Measurements from ENCODE around the gene SMG5. TPM values are rescaled to one million over a fixed set of nuclear protein-coding genes. Genes with fewer than 3 reads are reported as not detected.

Gene SMG5
- polyA plus RNA-seq, 1 of the 3 experiments (the other 2 are of a cell fraction), result 21.3 TPM

DNA sequence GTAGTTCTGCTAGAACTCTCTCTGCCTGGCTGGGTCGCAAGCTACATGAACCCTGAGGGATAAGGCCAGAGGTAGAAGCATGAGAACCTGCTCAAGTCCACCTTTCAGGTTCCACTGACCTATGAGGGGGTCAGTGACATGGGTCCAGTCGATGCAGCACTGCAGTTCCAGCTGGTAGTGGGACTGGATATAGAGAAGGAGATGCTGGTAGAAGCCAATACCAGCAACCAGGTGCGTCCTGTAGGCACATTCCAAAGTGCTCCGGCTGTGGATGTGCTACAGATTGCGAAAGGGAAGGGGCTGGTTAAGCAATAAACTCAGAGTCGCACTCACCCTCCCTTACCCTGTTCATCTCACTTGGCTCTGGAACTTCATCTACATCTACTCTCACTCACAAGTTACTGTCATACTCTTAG, 5.7 kb downstream of the SMG5 start:
- H3K79me2 ChIP-seq (ENCODE audit: insufficient read depth), result peaks cover 48% of the 10 kb centered on the region
- WGBS (ENCODE audit: low lambda C conversion rate), result 82% methylated on average over 6 of the region's 6 CpGs
- H3K36me3 ChIP-seq (replicated peaks in 1 of 2; ENCODE audit: control insufficient read depth in 1 of 2, insufficient read depth in 2 of 2, low read length in 1 of 2), result peaks cover 57 to 68% of the 10 kb centered on the region in 2 experiments
- no peaks in the 10 kb centered on the region for H3K9me3 ChIP-seq
- CTCF ChIA-PET, result interaction anchor here (1.4 to 1.5 kb wide), 4 partner anchors 17 to 131 kb away, joined by 3 to 5 read pairs (median 3); no protein-coding TSS in a partner anchor
- POLR2A ChIA-PET, result interaction anchor here (1.0 kb wide), 1 partner anchor 19 kb away, joined by 3 read pairs; no protein-coding TSS in a partner anchor
- no peaks in the 10 kb centered on the region for H3K27me3 ChIP-seq (ENCODE audit: insufficient read depth)
- H3K4me2 ChIP-seq, result no peak overlapping the region
- H3K9ac ChIP-seq, result no peak overlapping the region
- no peak overlapping the region for H2AFZ ChIP-seq (ENCODE audit: low read depth)
- TF ChIP-seq MEF2A (IDR thresholded peaks at IDR 0.05; ENCODE audit: borderline replicate concordance, low read depth) (no peak), TAF1 (IDR thresholded peaks at IDR 0.05; ENCODE audit: borderline replicate concordance, low read depth, low read length) (no peak), FOXM1 (IDR thresholded peaks at IDR 0.05; ENCODE audit: low read depth) (no peak), RCOR1 (IDR thresholded peaks at IDR 0.05; ENCODE audit: low read length) (no peak), NRF1 (IDR thresholded peaks at IDR 0.05; ENCODE audit: low read depth, low read length) (no peak), NFIC (IDR thresholded peaks at IDR 0.05; ENCODE audit: borderline replicate concordance) (no peak), SIN3A (IDR thresholded peaks at IDR 0.05; ENCODE audit: borderline replicate concordance, low read depth, low read length) (no peak), RAD21 (IDR thresholded peaks at IDR 0.05; ENCODE audit: low read length) (no peak), RFX5 (IDR thresholded peaks at IDR 0.05; ENCODE audit: low read length) (no peak)
- TF ChIP-seq, protein P1, sequence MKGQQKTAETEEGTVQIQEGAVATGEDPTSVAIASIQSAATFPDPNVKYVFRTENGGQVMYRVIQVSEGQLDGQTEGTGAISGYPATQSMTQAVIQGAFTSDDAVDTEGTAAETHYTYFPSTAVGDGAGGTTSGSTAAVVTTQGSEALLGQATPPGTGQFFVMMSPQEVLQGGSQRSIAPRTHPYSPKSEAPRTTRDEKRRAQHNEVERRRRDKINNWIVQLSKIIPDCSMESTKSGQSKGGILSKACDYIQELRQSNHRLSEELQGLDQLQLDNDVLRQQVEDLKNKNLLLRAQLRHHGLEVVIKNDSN (IDR thresholded peaks at IDR 0.05; ENCODE audit: borderline replicate concordance, low read depth), result no peak
- H3K4me1 ChIP-seq (ENCODE audit: control insufficient read depth in 1 of 2, insufficient read depth in 2 of 2, low read depth in 1 of 2, low read length in 1 of 2), result peaks cover 10 to 11% of the 10 kb centered on the region in 2 experiments; a peak in 2 of 4 replicates
- no peak for DNase-seq
- H4K20me1 ChIP-seq (ENCODE audit: insufficient read depth), result peaks cover 31% of the 10 kb centered on the region
- peaks cover 17% of the 10 kb centered on the region for H3F3A ChIP-seq (replicated peaks; ENCODE audit: insufficient read depth)
- no peaks in the 10 kb centered on the region for H3K9me2 ChIP-seq
- no peak overlapping the region for H3K4me3 ChIP-seq (ENCODE audit: low read depth in 2 of 2, low read length in 1 of 2)
- no peak overlapping the region for H3K27ac ChIP-seq (ENCODE audit: low read depth in 2 of 2, low read length in 1 of 2)

DNA sequence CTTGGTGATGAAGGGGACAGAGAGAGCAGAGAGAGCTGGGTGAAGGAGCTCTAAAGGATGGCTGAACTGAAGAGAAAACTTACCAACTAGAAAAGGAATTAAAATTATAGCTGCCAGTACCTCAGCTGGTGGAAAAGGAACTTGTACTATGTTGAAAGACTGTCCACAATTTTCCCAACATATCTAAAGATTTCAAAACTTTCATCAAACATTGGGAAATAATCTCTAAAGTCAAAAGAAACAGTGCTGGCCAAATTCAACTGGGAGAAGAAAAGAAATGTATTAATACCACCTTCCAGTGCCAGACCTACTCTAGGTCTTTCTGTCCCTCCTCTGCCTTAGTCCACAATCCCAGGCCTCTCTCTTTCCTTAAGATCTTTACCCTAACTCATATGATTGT, 6.1 kb downstream of the SMG5 start:
- ChIA-PET CTCF (interaction anchor here (0.7 to 1.5 kb wide), 4 partner anchors 16 to 153 kb away, joined by 3 to 5 read pairs (median 3); no protein-coding TSS in a partner anchor), POLR2A (interaction anchor here (1.0 kb wide), 1 partner anchor 19 kb away, joined by 3 read pairs; no protein-coding TSS in a partner anchor)
- Histone ChIP-seq H4K20me1 (ENCODE audit: insufficient read depth) (peaks cover 27% of the 10 kb centered on the region), H3K27me3 (ENCODE audit: insufficient read depth) (no peaks in the 10 kb centered on the region), H3K36me3 (replicated peaks in 1 of 2; ENCODE audit: control insufficient read depth in 1 of 2, insufficient read depth in 2 of 2, low read length in 1 of 2) (peaks cover 60 to 71% of the 10 kb centered on the region in 2 experiments), H3K9me2 (no peaks in the 10 kb centered on the region), H3K4me1 (ENCODE audit: control insufficient read depth in 1 of 2, insufficient read depth in 2 of 2, low read depth in 1 of 2, low read length in 1 of 2) (peaks cover 6 to 8% of the 10 kb centered on the region in 2 experiments; a peak in 2 of 4 replicates), H2AFZ (ENCODE audit: low read depth) (no peak overlapping the region), H3K4me2 (no peak overlapping the region), H3K79me2 (ENCODE audit: insufficient read depth) (peaks cover 44% of the 10 kb centered on the region), H3K4me3 (ENCODE audit: low read depth in 2 of 2, low read length in 1 of 2) (no peak overlapping the region), H3F3A (replicated peaks; ENCODE audit: insufficient read depth) (peaks cover 13% of the 10 kb centered on the region), H3K27ac (ENCODE audit: low read depth in 2 of 2, low read length in 1 of 2) (no peak overlapping the region), H3K9me3 (no peaks in the 10 kb centered on the region), H3K9ac (no peak overlapping the region)
- DNase-seq, result no peak
- TF ChIP-seq, protein P2, sequence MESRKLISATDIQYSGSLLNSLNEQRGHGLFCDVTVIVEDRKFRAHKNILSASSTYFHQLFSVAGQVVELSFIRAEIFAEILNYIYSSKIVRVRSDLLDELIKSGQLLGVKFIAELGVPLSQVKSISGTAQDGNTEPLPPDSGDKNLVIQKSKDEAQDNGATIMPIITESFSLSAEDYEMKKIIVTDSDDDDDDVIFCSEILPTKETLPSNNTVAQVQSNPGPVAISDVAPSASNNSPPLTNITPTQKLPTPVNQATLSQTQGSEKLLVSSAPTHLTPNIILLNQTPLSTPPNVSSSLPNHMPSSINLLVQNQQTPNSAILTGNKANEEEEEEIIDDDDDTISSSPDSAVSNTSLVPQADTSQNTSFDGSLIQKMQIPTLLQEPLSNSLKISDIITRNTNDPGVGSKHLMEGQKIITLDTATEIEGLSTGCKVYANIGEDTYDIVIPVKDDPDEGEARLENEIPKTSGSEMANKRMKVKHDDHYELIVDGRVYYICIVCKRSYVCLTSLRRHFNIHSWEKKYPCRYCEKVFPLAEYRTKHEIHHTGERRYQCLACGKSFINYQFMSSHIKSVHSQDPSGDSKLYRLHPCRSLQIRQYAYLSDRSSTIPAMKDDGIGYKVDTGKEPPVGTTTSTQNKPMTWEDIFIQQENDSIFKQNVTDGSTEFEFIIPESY (IDR thresholded peaks at IDR 0.05; ENCODE audit: borderline replicate concordance, low read depth), result no peak
- TF ChIP-seq EP300 (IDR thresholded peaks at IDR 0.05; ENCODE audit: borderline replicate concordance in 1 of 2, low read depth in 1 of 2, low read length in 1 of 2) (no peak), TCF12 (IDR thresholded peaks at IDR 0.05) (no peak), GABPA (IDR thresholded peaks at IDR 0.05; ENCODE audit: low read depth) (no peak), FOSL2 (IDR thresholded peaks at IDR 0.05; ENCODE audit: borderline replicate concordance, low read depth) (no peak), NRF1 (IDR thresholded peaks at IDR 0.05; ENCODE audit: low read depth, low read length) (no peak), ELF1 (IDR thresholded peaks at IDR 0.05) (no peak), RAD21 (IDR thresholded peaks at IDR 0.05; ENCODE audit: low read length) (no peak), RXRA (IDR thresholded peaks at IDR 0.05; ENCODE audit: borderline replicate concordance, low read depth) (no peak)
- TF ChIP-seq, protein P3, sequence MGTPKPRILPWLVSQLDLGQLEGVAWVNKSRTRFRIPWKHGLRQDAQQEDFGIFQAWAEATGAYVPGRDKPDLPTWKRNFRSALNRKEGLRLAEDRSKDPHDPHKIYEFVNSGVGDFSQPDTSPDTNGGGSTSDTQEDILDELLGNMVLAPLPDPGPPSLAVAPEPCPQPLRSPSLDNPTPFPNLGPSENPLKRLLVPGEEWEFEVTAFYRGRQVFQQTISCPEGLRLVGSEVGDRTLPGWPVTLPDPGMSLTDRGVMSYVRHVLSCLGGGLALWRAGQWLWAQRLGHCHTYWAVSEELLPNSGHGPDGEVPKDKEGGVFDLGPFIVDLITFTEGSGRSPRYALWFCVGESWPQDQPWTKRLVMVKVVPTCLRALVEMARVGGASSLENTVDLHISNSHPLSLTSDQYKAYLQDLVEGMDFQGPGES (IDR thresholded peaks at IDR 0.05; ENCODE audit: low read depth, low read length), result no peak
- TF ChIP-seq, protein P1 (IDR thresholded peaks at IDR 0.05; ENCODE audit: borderline replicate concordance, low read depth), result no peak

Measured in SK-N-SH (cell line).